Measurements from ENCODE around the gene TPSAB1. TPM values are rescaled to one million over a fixed set of nuclear protein-coding genes. Genes with fewer than 3 reads are reported as not detected.

The TPSAB1 gene
- total RNA-seq, 2 experiments from 2014 or later, result not detected

DNA sequence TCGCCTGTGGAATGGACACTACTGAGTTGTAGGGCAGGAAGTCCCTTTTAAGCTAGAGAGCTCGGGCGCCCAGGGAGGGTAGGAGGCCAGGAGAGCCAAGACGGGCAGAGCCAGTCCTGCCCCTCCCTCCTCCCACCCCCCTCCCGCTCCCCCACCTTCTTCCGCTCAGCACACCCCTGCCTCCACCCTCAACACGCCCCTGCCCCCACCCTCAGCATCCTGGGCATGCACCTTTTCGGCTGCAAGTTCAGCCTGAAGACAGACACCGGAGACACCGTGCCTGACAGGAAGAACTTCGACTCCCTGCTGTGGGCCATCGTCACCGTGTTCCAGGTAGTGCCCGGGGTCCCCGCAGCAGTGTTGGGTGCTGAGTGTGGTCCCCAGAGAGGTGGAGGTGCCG, 33.7 kb upstream of the TPSAB1 start:
- TF ChIP-seq, protein P1, sequence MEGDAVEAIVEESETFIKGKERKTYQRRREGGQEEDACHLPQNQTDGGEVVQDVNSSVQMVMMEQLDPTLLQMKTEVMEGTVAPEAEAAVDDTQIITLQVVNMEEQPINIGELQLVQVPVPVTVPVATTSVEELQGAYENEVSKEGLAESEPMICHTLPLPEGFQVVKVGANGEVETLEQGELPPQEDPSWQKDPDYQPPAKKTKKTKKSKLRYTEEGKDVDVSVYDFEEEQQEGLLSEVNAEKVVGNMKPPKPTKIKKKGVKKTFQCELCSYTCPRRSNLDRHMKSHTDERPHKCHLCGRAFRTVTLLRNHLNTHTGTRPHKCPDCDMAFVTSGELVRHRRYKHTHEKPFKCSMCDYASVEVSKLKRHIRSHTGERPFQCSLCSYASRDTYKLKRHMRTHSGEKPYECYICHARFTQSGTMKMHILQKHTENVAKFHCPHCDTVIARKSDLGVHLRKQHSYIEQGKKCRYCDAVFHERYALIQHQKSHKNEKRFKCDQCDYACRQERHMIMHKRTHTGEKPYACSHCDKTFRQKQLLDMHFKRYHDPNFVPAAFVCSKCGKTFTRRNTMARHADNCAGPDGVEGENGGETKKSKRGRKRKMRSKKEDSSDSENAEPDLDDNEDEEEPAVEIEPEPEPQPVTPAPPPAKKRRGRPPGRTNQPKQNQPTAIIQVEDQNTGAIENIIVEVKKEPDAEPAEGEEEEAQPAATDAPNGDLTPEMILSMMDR (conservative IDR thresholded peaks at IDR 0.05; ENCODE audit: low read length), result no peak
- no peak for TF ChIP-seq EZH2phosphoT487 (IDR thresholded peaks at IDR 0.05; ENCODE audit: borderline replicate concordance, low read depth, low read length)
- Histone ChIP-seq H3K9me3 (ENCODE audit: low read length) (no peaks in the 10 kb centered on the region), H2AFZ (ENCODE audit: low read length) (no peak overlapping the region), H3K27ac (ENCODE audit: low read depth, low read length, poor library complexity, severe bottlenecking) (no peak overlapping the region), H3K36me3 (ENCODE audit: insufficient read depth, low read length) (no peaks in the 10 kb centered on the region), H3K4me1 (ENCODE audit: insufficient read depth, low read length, poor library complexity, severe bottlenecking) (no peaks in the 10 kb centered on the region), H4K20me1 (ENCODE audit: insufficient read depth, low read length) (no peaks in the 10 kb centered on the region), H3K79me2 (ENCODE audit: insufficient read depth, low read depth, low read length) (no peaks in the 10 kb centered on the region), H3K4me2 (ENCODE audit: low read length) (no peak overlapping the region), H3K4me3 (ENCODE audit: low read depth, low read length, poor library complexity, severe bottlenecking) (no peak overlapping the region), H3K9me2 (ENCODE audit: insufficient read depth, low read length) (no peaks in the 10 kb centered on the region)
- BruUV-seq (replicated peaks), result no TSS peak
- intact Hi-C loops (cut with micrococcal nuclease; ENCODE audit: unreplicated experiment), result no loop called here
- ChIA-PET POLR2A (no interaction called here), CTCF (ENCODE audit: unreplicated experiment) (interaction anchor here (0.6 kb wide), 1 partner anchor 90 kb away, joined by 7 read pairs; no protein-coding TSS in a partner anchor)
- no peak for DNase-seq (ENCODE audit: low spot score)

DNA sequence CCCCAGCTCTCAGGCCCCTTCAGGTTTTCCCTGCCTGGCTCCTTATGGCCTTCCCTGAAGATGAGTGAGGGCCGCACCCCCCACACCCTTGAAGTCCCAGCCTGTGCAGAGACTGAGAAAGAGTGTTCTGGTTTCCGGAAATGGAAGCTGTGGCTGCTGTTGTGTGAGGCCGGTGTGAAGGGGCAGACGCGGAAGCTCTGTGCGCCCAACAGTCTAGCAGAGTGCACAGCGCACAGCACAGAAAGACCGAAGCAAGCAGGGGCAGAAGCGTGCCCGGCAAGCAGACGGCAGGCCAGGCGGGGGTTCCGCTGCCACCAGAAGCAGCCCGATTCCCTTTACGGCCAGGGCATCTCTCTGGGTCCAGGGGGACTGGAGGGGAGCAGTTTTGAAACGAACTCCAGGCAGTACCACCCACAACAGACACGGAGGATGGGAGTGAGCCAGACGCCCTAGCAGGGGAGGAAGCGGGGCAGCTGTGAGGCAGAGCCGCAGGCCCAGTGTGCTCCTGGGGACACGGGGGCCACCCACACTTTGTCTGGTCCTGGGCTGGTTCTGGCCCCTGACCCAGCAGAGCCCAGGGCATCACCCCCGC, 32.2 kb upstream of the TPSAB1 start:
- no TSS peak for BruUV-seq (replicated peaks)
- no peak for DNase-seq (ENCODE audit: low spot score)
- no peaks in the 10 kb centered on the region for H4K20me1 ChIP-seq (ENCODE audit: insufficient read depth, low read length)
- TF ChIP-seq, protein P1 (conservative IDR thresholded peaks at IDR 0.05; ENCODE audit: low read length), result no peak
- TF ChIP-seq EZH2phosphoT487 (IDR thresholded peaks at IDR 0.05; ENCODE audit: borderline replicate concordance, low read depth, low read length), result no peak
- H3K79me2 ChIP-seq (ENCODE audit: insufficient read depth, low read depth, low read length), result no peaks in the 10 kb centered on the region
- H3K9me3 ChIP-seq (ENCODE audit: low read length), result no peaks in the 10 kb centered on the region
- H3K4me1 ChIP-seq (ENCODE audit: insufficient read depth, low read length, poor library complexity, severe bottlenecking), result no peaks in the 10 kb centered on the region
- ChIA-PET CTCF (ENCODE audit: unreplicated experiment) (no interaction called here), POLR2A (no interaction called here)
- H3K27ac ChIP-seq (ENCODE audit: low read depth, low read length, poor library complexity, severe bottlenecking), result no peak overlapping the region
- no peak overlapping the region for H3K4me2 ChIP-seq (ENCODE audit: low read length)
- no peaks in the 10 kb centered on the region for H3K9me2 ChIP-seq (ENCODE audit: insufficient read depth, low read length)
- H3K36me3 ChIP-seq (ENCODE audit: insufficient read depth, low read length), result no peaks in the 10 kb centered on the region
- intact Hi-C loops (cut with micrococcal nuclease; ENCODE audit: unreplicated experiment), result no loop called here
- no peak overlapping the region for H3K4me3 ChIP-seq (ENCODE audit: low read depth, low read length, poor library complexity, severe bottlenecking)
- no peak overlapping the region for H2AFZ ChIP-seq (ENCODE audit: low read length)

DNA sequence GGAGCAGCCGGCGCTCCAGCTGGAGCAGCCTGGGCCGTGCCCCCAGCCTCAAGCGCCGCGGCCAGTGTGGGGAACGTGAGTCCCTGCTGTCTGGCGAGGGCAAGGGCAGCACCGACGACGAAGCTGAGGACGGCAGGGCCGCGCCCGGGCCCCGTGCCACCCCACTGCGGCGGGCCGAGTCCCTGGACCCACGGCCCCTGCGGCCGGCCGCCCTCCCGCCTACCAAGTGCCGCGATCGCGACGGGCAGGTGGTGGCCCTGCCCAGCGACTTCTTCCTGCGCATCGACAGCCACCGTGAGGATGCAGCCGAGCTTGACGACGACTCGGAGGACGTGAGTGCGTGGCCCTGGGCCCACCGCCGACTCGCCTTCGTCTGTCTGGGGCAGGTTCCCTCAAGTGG, 31.4 kb upstream of the TPSAB1 start:
- H3K9me2 ChIP-seq (ENCODE audit: insufficient read depth, low read length), result no peaks in the 10 kb centered on the region
- no peak overlapping the region for H3K27ac ChIP-seq (ENCODE audit: low read depth, low read length, poor library complexity, severe bottlenecking)
- intact Hi-C loops (cut with micrococcal nuclease; ENCODE audit: unreplicated experiment), result no loop called here
- TF ChIP-seq EZH2phosphoT487 (IDR thresholded peaks at IDR 0.05; ENCODE audit: borderline replicate concordance, low read depth, low read length), result no peak
- TF ChIP-seq, protein P1 (conservative IDR thresholded peaks at IDR 0.05; ENCODE audit: low read length), result no peak
- no peaks in the 10 kb centered on the region for H3K79me2 ChIP-seq (ENCODE audit: insufficient read depth, low read depth, low read length)
- H3K4me1 ChIP-seq (ENCODE audit: insufficient read depth, low read length, poor library complexity, severe bottlenecking), result no peaks in the 10 kb centered on the region
- no peak overlapping the region for H3K4me2 ChIP-seq (ENCODE audit: low read length)
- POLR2A ChIA-PET, result no interaction called here
- DNase-seq (ENCODE audit: low spot score), result no peak
- no peak overlapping the region for H2AFZ ChIP-seq (ENCODE audit: low read length)
- no peaks in the 10 kb centered on the region for H4K20me1 ChIP-seq (ENCODE audit: insufficient read depth, low read length)
- CTCF ChIA-PET (ENCODE audit: unreplicated experiment), result no interaction called here
- no peaks in the 10 kb centered on the region for H3K36me3 ChIP-seq (ENCODE audit: insufficient read depth, low read length)
- BruUV-seq (replicated peaks), result no TSS peak
- H3K4me3 ChIP-seq (ENCODE audit: low read depth, low read length, poor library complexity, severe bottlenecking), result no peak overlapping the region
- H3K9me3 ChIP-seq (ENCODE audit: low read length), result no peaks in the 10 kb centered on the region

Data from OCI-LY7 (cell line).